Vagina (tissue), 2 donors: ENCODE measurements around the gene FBLL1. TPM values are rescaled to one million over a fixed set of nuclear protein-coding genes. Genes with fewer than 3 reads are reported as not detected.
"Not testable (repeated sequence)": the region's sequence is repeated elsewhere in the genome, so short reads cannot be mapped to it uniquely, and the experiment has no call there.

Experiments used
- DNase-seq, 2 donors: peaks; one replicate each; pipeline ENCODE4 v3.0.0-alpha.2; 2017; ENCODE audit errors: extremely low spot score in 2 of 2
- H3K27ac ChIP-seq: fragments of 200-600 bp; sonication (generic); one replicate; pipeline ENCODE4 v1.5.1; 2019
- H3K27me3 ChIP-seq: fragments of 200-600 bp; sonication (generic); one replicate; pipeline ENCODE4 v1.5.1; 2019
- H3K36me3 ChIP-seq, 2 donors: fragments of 200-600 bp; sonication (generic); one replicate each; pipeline ENCODE4 v1.5.1; 2017 to 2019
- H3K4me1 ChIP-seq: fragments of 200-600 bp; sonication (generic); one replicate; pipeline ENCODE4 v1.5.1; 2019
- H3K4me3 ChIP-seq, 2 donors: fragments of 200-600 bp; sonication (generic); 1 replicate in 1 of 2; 2 replicates in 1 of 2; pipeline ENCODE4 v1.5.1; 2016 to 2019
- H3K9me3 ChIP-seq: fragments of 200-600 bp; sonication (generic); one replicate; pipeline ENCODE4 v1.5.1; 2019
- POLR2A ChIP-seq, 2 donors: fragments of 450-650 bp; IDR thresholded peaks; one replicate each; pipeline ENCODE4 v1.6.1; 2017; ENCODE audit warnings: antibody characterized with exemption in 2 of 2, mild to moderate bottlenecking in 2 of 2, moderate library complexity in 2 of 2
- POLR2AphosphoS5 ChIP-seq, 2 donors: sonication (generic); formaldehyde crosslinking; IDR thresholded peaks; one replicate each; pipeline ENCODE4 v1.9.0; 2017; ENCODE audit warnings: antibody characterized with exemption in 2 of 2, mild to moderate bottlenecking in 2 of 2, low read depth in 1 of 2; ENCODE audit not compliant: insufficient read depth in 1 of 2
- intact Hi-C: fragments of 100-400 bp; cut with DNase I; formaldehyde crosslinking; loops from one replicate; pipeline ENCODE4 v1.15.1; 2023
- total RNA-seq: library from RNA; depleted of rRNA; stranded (reverse); fragments of >200 nt; gene quantifications from one replicate; pipeline ENCODE4 v1.2.3, GENCODE V29; 2016
- TF ChIP-seq, protein P1 (sequence below), 3 experiments: fragments of 450-650 bp in 2 of 3; fragments of 200-600 bp in 1 of 3; sonication (generic) in 1 of 3; IDR thresholded peaks; one replicate each; pipeline ENCODE4 v1.5.1; 2017 to 2019; ENCODE audit warnings: antibody characterized with exemption in 3 of 3, mild to moderate bottlenecking in 2 of 3, moderate library complexity in 2 of 3

Gene FBLL1
- total RNA-seq, 1 donor from 2014 or later: not detected

DNA sequence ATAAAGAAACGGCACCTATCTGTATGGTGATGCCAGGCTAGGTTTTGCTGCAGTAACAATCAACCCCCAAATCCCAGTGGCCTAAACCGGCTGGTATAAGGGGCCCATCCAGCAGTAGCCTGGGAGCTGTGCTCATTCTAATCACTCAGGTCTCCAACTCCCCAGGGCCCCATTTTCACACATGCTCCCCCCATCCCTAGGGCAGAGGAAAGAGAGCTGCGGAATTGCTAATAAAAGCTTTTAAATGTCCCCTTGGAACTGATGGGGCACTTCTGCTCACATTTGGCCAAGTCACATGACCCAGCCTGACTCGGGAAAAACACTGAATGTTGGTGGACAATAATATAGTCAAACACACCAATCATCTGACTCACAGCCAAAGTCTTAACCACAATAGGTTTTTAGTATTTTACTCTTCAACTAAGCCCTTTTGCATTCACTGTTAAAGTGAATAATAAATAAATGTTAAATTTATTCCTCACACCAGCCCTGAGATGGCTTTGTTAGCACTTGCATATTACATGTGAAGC is 1.6 kb downstream of the FBLL1 start:
- no peaks in the 10 kb centered on the region for H3K9me3 ChIP-seq
- peaks cover 11% of the 10 kb centered on the region for H3K4me1 ChIP-seq
- no peak for TF ChIP-seq POLR2AphosphoS5 (IDR thresholded peaks at IDR 0.05; ENCODE audit: insufficient read depth in 1 of 2, low read depth in 1 of 2)
- TF ChIP-seq, protein P1, sequence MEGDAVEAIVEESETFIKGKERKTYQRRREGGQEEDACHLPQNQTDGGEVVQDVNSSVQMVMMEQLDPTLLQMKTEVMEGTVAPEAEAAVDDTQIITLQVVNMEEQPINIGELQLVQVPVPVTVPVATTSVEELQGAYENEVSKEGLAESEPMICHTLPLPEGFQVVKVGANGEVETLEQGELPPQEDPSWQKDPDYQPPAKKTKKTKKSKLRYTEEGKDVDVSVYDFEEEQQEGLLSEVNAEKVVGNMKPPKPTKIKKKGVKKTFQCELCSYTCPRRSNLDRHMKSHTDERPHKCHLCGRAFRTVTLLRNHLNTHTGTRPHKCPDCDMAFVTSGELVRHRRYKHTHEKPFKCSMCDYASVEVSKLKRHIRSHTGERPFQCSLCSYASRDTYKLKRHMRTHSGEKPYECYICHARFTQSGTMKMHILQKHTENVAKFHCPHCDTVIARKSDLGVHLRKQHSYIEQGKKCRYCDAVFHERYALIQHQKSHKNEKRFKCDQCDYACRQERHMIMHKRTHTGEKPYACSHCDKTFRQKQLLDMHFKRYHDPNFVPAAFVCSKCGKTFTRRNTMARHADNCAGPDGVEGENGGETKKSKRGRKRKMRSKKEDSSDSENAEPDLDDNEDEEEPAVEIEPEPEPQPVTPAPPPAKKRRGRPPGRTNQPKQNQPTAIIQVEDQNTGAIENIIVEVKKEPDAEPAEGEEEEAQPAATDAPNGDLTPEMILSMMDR (IDR thresholded peaks at IDR 0.05): no peak
- TF ChIP-seq POLR2A (IDR thresholded peaks at IDR 0.05): no peak

DNA sequence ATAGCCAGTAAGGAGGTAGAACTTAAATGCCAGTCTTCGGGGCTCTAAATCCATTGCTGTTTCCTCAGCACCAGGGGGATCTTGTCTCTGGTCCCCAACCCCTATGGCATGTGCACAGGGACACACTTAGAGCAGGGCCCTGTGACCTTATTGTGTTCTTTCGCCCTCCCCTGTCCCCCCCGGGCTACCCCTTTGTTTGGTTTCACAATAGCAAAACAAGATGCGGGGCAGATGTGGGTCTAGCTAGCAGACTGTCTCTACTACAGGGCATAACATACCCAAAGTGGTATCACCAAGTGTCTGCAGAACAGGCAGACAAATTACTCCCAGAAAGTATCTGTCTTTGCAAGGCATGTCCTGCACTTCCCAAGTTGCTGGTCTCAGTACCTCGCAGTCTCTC is 2.1 kb downstream of the FBLL1 start:
- Histone ChIP-seq H3K9me3 (no peaks in the 10 kb centered on the region), H3K36me3 (no peaks in the 10 kb centered on the region), H3K27ac (no peak overlapping the region), H3K4me1 (peaks cover 11% of the 10 kb centered on the region), H3K4me3 (no peak overlapping the region), H3K27me3 (no peaks in the 10 kb centered on the region)
- no peak for DNase-seq
- TF ChIP-seq POLR2AphosphoS5 (IDR thresholded peaks at IDR 0.05; ENCODE audit: insufficient read depth in 1 of 2, low read depth in 1 of 2): no peak
- intact Hi-C loops: no loop called here

More for the DNA sequence above, 1.6 kb downstream of the FBLL1 start:
- no peaks in the 10 kb centered on the region for H3K27me3 ChIP-seq
- no peak overlapping the region for H3K27ac ChIP-seq
- H3K4me3 ChIP-seq: no peak overlapping the region
- intact Hi-C loops: no loop called here
- no peak for DNase-seq
- no peaks in the 10 kb centered on the region for H3K36me3 ChIP-seq

DNA sequence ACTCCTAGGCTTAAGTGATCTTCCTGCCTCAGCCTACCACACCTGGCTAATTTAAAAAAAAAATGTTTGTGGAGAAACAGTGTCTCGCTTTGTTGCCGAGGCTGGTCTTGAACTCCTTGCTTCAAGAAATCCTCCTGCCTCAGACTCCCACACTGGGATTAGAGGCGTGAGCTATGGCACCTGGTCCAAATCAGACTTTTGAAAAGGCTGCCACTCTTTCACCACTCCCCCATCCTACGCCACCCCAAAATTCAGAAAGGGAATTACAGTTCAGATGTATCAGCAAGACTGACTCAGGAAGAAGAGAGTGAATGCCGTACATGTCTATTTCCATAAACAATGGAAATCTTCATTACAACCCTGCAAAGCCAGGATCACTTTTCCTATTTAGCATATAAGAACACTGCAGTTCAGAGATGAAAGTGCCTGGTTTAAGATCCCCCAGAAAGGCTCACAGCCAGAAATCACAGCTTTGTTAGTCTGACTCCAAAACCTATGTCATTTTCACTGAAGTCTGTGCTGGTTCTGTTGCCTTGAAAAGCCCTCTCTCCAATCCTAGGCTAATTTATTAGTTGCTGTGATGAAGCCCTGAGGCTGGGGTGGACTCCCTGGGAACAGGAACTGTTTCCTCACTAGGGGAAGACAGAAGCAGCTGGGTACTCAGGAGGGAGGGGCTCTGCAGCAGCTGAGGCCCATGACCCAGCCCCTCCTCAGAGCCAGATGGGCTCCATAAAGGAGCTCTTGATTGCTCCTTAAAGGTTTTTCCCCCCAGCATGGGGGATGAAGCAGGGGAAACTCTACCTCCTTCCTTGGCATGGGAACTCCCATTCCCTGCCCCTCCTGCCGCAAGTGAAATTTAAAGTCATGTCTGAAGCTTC is 3.1 kb downstream of the FBLL1 start:
- intact Hi-C loops: no loop called here
- Histone ChIP-seq H3K4me3 (no peak overlapping the region), H3K27ac (no peak overlapping the region), H3K4me1 (peaks cover 11% of the 10 kb centered on the region), H3K27me3 (no peaks in the 10 kb centered on the region), H3K9me3 (no peaks in the 10 kb centered on the region), H3K36me3 (no peaks in the 10 kb centered on the region)
- TF ChIP-seq, protein P1 (IDR thresholded peaks at IDR 0.05): no peak
- TF ChIP-seq POLR2A (IDR thresholded peaks at IDR 0.05) (no peak), POLR2AphosphoS5 (IDR thresholded peaks at IDR 0.05; ENCODE audit: insufficient read depth in 1 of 2, low read depth in 1 of 2) (no peak)
- DNase-seq: no peak

DNA sequence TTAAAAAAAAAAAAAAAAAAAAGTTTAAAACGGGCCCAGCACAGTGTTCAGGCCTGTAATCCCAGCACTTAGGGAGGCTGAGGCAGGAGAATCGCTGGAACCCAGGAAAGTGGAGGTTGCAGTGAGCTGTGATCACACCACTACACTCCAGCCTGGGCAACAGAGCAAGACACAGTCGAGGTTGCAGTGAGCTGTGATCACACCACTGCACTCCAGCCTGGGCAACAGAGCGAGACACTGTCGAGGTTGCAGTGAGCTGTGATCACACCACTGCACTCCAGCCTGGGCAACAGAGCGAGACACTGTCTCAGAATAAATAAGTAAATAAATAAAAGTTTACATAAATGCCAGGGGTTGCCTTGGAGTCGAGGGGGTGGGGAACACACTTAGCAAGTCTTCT is 5.2 kb downstream of the FBLL1 start:
- H3K27ac ChIP-seq, intact Hi-C loops, H3K4me1 ChIP-seq, H3K9me3 ChIP-seq, DNase-seq, H3K4me3 ChIP-seq, H3K27me3 ChIP-seq, H3K36me3 ChIP-seq: not testable (repeated sequence)

DNA sequence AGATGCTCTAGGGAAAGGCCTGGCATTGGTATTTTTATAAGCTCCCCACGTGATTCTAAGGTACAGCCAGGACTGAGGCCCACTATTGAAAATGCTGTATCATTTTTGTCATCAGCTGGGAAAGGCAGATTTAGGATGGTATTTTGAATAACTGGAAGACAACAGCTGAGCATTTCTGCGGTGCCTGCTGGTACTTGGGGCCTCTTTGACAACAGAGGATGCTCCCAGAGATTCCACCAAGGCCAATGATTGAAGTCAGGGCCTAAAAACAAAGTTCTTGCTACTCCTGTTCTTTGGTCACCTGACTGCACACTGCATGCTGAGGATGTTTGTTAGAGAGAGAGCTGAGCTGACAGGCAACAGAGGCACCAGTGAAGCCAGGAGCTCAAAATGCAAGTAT is 8.1 kb downstream of the FBLL1 start:
- Histone ChIP-seq H3K9me3 (no peaks in the 10 kb centered on the region), H3K4me1 (no peaks in the 10 kb centered on the region), H3K27me3 (no peaks in the 10 kb centered on the region), H3K36me3 (no peaks in the 10 kb centered on the region), H3K27ac (no peak overlapping the region), H3K4me3 (no peak overlapping the region)
- DNase-seq: no peak
- TF ChIP-seq, protein P1 (IDR thresholded peaks at IDR 0.05): no peak
- TF ChIP-seq POLR2A (IDR thresholded peaks at IDR 0.05) (no peak), POLR2AphosphoS5 (IDR thresholded peaks at IDR 0.05; ENCODE audit: insufficient read depth in 1 of 2, low read depth in 1 of 2) (no peak)
- intact Hi-C loops: no loop called here

DNA sequence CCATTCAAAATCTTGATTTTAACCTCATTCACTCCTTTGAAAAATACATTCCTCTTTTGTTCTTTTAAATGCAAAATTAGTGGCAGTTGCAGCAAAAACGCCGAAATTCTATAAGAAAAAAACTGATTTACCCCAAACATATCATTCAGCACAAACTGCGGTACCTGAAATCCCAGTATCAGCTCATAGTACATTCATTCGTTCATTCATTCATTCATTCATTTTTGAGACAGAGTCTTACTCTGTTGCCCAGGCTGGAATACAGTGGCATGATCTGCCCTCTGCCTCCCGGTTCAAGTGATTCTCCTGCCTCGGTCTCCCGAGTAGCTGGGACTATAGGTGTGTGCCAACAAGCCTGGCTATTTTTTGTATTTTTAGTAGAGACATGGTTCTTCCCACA is 20.4 kb downstream of the FBLL1 start:
- Histone ChIP-seq H3K27ac (no peak overlapping the region), H3K36me3 (peaks cover 0 to 8% of the 10 kb centered on the region in 2 donors), H3K9me3 (no peaks in the 10 kb centered on the region), H3K4me1 (no peaks in the 10 kb centered on the region), H3K27me3 (no peaks in the 10 kb centered on the region), H3K4me3 (no peak overlapping the region)
- TF ChIP-seq POLR2A (IDR thresholded peaks at IDR 0.05) (no peak), POLR2AphosphoS5 (IDR thresholded peaks at IDR 0.05; ENCODE audit: insufficient read depth in 1 of 2, low read depth in 1 of 2) (no peak)
- TF ChIP-seq, protein P1 (IDR thresholded peaks at IDR 0.05): no peak
- no peak for DNase-seq
- intact Hi-C loops: no loop called here
